Dedifferentiated amniotic fluid mesenchymal stem cell (primary cell): ENCODE measurements around the gene TRABD2B.

Source experiments
- DNase-seq: peaks from one replicate; pipeline ENCODE4 v3.0.0-alpha.2; 2016; ENCODE audit errors: extremely low spot score

The TRABD2B gene

DNA sequence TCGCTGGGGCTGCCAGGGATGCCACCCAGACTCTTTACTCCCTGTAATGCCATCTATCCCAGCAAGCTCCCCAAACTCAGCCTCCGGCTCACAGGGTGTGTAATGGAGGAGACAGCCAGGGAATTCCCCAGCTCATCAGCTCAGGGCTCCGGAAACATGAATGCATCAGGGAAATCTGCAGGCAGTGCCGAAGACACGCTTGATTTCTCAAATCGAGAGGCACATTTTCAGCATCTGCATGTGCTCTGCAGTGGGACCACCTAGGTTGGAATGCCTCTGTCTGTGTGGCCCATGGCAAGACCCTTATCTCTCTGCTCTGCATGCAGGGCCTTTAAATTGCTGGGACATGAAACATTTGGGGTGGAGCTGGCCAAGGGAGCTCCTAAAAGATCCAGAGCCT lies 170.1 kb downstream of the TRABD2B start:
- no peak for DNase-seq

- no peak for DNase-seq
These were observed 172.5 kb downstream of the TRABD2B start for GRCh38 chr1:47824716-47825115.

GRCh38 chr1:47824297-47824696 lies 172.9 kb downstream of the TRABD2B start:
- DNase-seq = no peak

- DNase-seq = no peak
These were observed 174.0 kb downstream of the TRABD2B start for GRCh38 chr1:47823040-47823808.

DNA sequence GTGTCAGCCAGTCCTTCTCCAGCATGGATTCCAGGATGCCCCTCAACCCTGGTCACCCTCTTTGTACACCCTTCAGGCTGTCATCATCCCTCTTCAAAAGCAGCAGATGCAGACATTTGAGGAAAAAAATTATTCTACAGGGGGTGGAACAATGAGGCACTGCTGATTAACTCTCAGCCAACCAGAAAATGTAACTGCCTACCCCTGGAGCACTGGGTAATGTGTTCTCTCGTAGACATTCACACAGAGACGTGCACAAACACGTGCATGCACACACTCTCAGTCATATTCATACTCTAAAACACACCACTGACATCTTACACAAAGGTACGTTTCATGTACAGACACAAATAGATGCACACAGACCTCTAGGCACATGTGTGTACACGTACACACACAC lies 175.4 kb downstream of the TRABD2B start:
- no peak for DNase-seq

DNA sequence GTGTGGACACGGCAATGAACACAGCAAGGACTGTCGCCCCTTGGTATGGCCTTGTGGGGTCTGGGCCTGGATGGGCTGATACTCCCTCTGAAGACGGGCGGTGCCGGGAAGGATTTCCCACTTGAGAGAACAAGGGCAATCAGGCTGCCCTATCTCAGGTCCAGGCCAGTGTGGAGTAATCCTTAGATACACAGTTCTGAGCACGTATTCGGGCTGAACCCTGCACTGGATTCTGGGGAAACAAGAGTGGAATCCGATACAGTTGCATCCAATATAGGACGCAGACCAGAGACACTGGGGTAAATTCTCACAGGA lies 177.7 kb downstream of the TRABD2B start:
- no peak for DNase-seq

GRCh38 chr1:47818682-47819573 lies 178.3 kb downstream of the TRABD2B start:
- DNase-seq = no peak

DNA sequence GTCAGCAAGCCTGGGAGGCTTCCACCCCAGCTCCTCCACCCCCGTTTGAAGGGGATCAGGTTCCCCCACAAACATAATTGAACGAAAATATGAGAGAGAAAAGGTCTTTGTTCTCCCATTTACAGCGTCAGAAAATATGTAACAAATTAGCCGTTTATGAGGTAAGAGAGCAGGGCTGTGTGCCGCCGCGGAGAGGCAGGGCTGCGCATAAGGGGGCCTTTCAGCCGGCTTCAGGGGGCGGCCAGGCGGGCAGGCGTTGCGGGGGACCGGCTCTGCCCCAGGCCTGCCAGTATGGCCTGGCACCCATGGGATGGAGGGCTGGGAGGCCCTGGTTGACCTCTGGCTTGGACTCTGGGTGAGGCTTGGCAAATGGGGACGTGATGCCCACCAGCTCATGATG lies 179.3 kb downstream of the TRABD2B start:
- no peak for DNase-seq

DNA sequence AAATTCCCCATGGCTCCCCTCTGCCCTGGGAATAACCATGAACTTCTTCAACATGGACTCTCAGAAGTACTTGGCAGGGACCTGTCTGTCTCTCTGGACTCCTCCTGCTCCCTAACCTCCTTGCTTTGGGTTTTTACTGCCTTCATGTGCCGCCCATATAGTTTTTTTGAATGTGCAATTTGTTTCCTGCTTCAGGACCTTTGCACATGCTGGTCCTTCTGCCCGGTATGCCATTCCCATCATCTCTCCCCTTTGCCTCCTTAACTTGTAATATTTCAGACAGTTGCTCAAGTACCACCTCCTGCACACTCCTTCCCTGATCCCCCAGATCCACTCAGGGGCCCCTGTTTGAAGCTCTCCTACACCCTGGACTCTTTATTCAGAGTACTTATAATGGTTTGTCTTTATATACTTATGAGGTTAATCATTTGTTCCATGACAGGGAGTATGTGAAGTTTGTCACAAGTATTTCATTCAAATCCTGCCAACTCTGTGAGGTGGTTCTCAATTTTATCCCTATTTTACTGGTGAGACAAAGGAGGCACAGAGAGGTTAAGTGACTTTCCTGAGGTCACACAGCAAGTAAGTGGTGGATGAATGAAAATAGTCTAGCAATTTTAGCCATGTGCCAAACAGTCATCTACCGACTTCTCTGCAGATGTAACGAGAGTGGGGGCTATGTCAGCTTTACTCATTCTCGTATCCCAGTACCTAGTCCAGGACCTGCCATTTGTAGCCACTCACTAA lies 180.7 kb downstream of the TRABD2B start:
- DNase-seq = no peak

- no peak for DNase-seq
These were observed 182.4 kb downstream of the TRABD2B start for GRCh38 chr1:47814612-47815395.

GRCh38 chr1:47813970-47814369 lies 183.2 kb downstream of the TRABD2B start:
- no peak for DNase-seq

GRCh38 chr1:47812904-47813514 lies 184.2 kb downstream of the TRABD2B start:
- no peak for DNase-seq

GRCh38 chr1:47810964-47811682 lies 186.1 kb downstream of the TRABD2B start:
- DNase-seq = no peak

- no peak for DNase-seq
These were observed 187.7 kb downstream of the TRABD2B start for GRCh38 chr1:47809301-47810084.

DNA sequence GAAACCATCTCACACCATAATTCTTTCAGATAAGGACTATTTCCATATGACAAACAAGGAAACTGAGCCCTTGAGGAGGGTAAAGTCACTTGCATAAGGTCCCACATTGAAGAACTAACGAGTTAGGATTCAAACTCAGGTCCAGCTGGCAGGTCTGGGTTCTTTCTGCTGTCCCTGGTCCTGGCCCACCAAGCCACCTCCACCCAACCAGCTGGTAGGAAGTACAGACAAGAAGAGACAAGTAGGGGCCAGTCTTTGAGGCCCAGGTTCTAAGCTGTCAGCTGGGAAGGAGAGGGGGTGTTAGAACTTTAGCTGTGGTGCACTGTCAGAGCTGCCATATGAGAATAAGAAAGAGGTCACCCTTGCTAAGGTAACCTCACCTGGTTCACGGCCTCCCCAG lies 188.6 kb downstream of the TRABD2B start:
- DNase-seq = no peak

DNA sequence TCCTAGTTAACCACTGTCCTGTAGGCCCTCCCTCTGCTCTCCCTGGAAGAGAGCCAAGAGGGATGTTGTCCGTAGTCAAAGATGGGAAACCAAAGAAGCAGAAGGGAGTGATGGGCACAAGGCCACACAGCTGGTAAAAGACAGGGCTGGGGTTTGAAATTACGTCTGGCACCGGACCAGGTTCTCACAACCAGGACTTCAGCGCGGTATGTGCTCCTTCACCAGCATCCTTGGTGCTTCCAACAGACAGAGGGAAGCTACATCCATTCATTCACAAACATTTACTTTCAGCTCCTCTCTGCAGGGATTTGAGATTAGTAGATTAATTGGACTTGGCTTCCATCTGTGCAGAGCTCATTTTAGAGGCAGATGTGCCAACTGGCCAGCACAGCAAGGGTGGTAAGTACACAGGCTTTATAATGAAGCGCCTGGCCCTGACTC lies 191.2 kb downstream of the TRABD2B start:
- no peak for DNase-seq

DNA sequence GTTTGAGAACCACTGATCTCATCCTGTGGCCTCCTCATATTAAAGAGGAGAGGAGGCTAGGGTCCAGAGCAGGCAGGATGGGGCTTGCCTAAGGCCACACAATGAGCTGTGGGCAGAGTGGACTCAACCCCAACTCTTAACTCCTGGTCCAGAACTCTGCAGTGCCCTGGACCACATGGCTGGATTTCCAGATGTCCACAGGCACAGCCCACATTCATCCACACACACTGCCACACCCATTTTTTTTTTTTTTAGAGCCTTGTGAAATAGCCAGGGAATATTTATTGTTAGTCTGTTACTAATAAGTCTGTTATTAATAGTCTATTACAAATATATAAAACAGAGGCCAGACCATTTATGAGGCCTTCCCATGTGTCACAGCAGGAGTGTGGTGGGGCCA lies 192.2 kb downstream of the TRABD2B start:
- DNase-seq = no peak

GRCh38 chr1:47803815-47804501 lies 193.2 kb downstream of the TRABD2B start:
- no peak for DNase-seq

DNA sequence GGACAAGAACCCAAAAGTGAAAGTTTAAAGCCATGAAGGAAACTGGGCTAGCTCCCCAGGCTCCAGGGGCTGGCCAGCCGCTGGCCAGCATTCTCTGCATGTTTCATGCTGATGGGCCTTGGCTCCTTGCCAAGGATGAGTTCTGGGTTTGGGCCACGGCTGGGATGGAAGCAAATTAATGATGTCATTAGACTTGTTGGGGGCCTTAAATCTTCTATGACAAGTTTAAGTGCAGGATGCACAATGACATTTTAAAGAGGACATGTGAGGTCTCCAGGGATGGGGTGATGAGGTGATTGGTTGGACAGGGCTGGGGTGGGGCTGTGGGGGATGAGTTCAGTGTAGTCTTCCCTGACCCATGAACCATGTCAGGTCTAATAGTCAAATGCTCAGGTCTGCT lies 199.6 kb downstream of the TRABD2B start:
- DNase-seq = no peak
